MM.1S (cell line): ENCODE measurements around the gene NTRK3.

Experiments used
- DNase-seq: peaks from one replicate; pipeline ENCODE4 v3.0.0-alpha.2; 2015
- H2AFZ ChIP-seq: fragments of 300-600 bp; sonication (generic); 2 replicates; pipeline ENCODE4 v1.6.0; 2016; ENCODE audit warnings: antibody characterized with exemption, low read length
- H3F3A ChIP-seq: fragments of 300-600 bp; sonication (generic); 2 replicates; pipeline ENCODE4 v1.6.1; 2016; ENCODE audit warnings: mild to moderate bottlenecking, antibody characterized with exemption, low read length, moderate library complexity, mixed read lengths; ENCODE audit not compliant: insufficient read depth
- H3K27ac ChIP-seq: fragments of 300-600 bp; sonication (generic); 2 replicates; pipeline ENCODE4 v1.5.1; 2016; ENCODE audit warnings: mild to moderate bottlenecking, low read length
- H3K27me3 ChIP-seq: fragments of 300-600 bp; sonication (generic); replicated peaks from 2 replicates; pipeline ENCODE4 v1.6.0; 2016; ENCODE audit warnings: low read length; ENCODE audit not compliant: insufficient read depth
- H3K36me3 ChIP-seq: fragments of 300-600 bp; sonication (generic); replicated peaks from 2 replicates; pipeline ENCODE4 v1.6.1; 2016; ENCODE audit warnings: mild to moderate bottlenecking, low read length, mixed read lengths; ENCODE audit not compliant: insufficient read depth
- H3K4me1 ChIP-seq: fragments of 300-600 bp; sonication (generic); 2 replicates; pipeline ENCODE4 v1.6.1; 2016; ENCODE audit warnings: low read length, mixed read lengths
- H3K4me2 ChIP-seq: fragments of 300-600 bp; sonication (generic); 2 replicates; pipeline ENCODE4 v1.6.0; 2016; ENCODE audit warnings: low read depth, low read length
- H3K4me3 ChIP-seq: fragments of 300-600 bp; sonication (generic); 2 replicates; pipeline ENCODE4 v1.5.1; 2016; ENCODE audit warnings: low read length, mixed read lengths
- H3K79me2 ChIP-seq: fragments of 300-600 bp; sonication (generic); 2 replicates; pipeline ENCODE4 v1.6.1; 2016; ENCODE audit warnings: mixed run types, low read length, mixed read lengths
- H3K9ac ChIP-seq: fragments of 300-600 bp; sonication (generic); 2 replicates; pipeline ENCODE4 v1.6.1; 2016; ENCODE audit warnings: low read length, mixed read lengths
- H3K9me2 ChIP-seq: fragments of 300-600 bp; sonication (generic); replicated peaks from 2 replicates; pipeline ENCODE4 v1.6.1; 2016; ENCODE audit warnings: mild to moderate bottlenecking, low read length, mixed read lengths; ENCODE audit not compliant: insufficient read depth
- H3K9me3 ChIP-seq: fragments of 300-600 bp; sonication (generic); replicated peaks from 2 replicates; pipeline ENCODE4 v1.6.1; 2016; ENCODE audit warnings: mild to moderate bottlenecking, low read length, mixed read lengths; ENCODE audit not compliant: insufficient read depth
- H4K20me1 ChIP-seq: fragments of 300-600 bp; sonication (generic); 2 replicates; pipeline ENCODE4 v1.6.1; 2016; ENCODE audit warnings: mild to moderate bottlenecking, low read length, moderate library complexity, mixed read lengths; ENCODE audit not compliant: insufficient read depth
- EZH2 ChIP-seq: fragments of 300-600 bp; sonication (generic); optimal IDR thresholded peaks from 2 replicates; pipeline ENCODE3; 2017; ENCODE audit warnings: low read depth, mild to moderate bottlenecking, antibody characterized with exemption, low read length, mixed read lengths
- EZH2phosphoT487 ChIP-seq: fragments of 300-600 bp; sonication (generic); IDR thresholded peaks from 2 replicates; pipeline ENCODE4 v1.6.1; 2018; ENCODE audit warnings: antibody characterized with exemption, low read length
- TF ChIP-seq, protein P1 (sequence below): fragments of 300-600 bp; sonication (generic); IDR thresholded peaks from 2 replicates; pipeline ENCODE4 v1.5.1; 2016; ENCODE audit warnings: antibody characterized with exemption, low read length, mixed read lengths

NTRK3 gene

DNA sequence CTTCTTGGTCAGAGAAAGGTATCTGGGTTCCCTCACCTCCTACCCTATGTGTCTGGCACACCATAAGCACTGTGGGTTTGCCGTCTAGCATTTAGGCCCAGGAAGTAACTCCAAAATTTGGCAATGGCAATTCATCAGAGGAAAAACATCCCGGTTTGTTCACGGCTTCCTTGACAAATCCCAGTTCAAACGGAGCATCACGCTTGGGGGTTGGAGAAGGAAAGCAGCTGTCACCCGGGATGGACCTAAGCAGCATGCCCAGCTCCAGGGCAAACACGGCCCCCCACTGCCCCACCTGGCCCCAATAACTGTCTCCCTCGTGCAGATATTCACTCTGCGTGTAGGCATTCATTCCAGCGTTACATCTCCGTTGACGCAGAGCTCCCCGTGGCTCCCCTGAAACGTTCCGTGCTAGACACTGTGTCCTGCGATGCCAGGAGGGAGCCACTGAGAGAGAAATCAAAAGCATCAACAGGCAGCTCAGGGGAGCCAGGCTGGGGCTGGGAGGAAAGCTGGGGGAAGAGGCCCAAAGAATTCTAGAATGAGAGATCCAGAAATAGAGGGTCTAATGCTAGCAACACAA lies 41.4 kb downstream of the NTRK3 start:
- Histone ChIP-seq H2AFZ (no peak overlapping the region), H3K9me2 (no peaks in the 10 kb centered on the region), H3K4me1 (peaks cover 32% of the 10 kb centered on the region), H3K27ac (peak overlapping the region; percentile 1; the same call in 1 of the 2 replicates), H3K79me2 (no peaks in the 10 kb centered on the region), H3K9me3 (no peaks in the 10 kb centered on the region), H3F3A (no peaks in the 10 kb centered on the region), H3K9ac (no peak overlapping the region), H3K36me3 (no peaks in the 10 kb centered on the region), H4K20me1 (no peaks in the 10 kb centered on the region), H3K4me2 (peak overlapping the region; percentile 52; the same call in 1 of the 2 replicates), H3K27me3 (no peaks in the 10 kb centered on the region), H3K4me3 (no peak overlapping the region)
- no peak for TF ChIP-seq EZH2
- TF ChIP-seq EZH2phosphoT487, result no peak
- TF ChIP-seq, protein P1, sequence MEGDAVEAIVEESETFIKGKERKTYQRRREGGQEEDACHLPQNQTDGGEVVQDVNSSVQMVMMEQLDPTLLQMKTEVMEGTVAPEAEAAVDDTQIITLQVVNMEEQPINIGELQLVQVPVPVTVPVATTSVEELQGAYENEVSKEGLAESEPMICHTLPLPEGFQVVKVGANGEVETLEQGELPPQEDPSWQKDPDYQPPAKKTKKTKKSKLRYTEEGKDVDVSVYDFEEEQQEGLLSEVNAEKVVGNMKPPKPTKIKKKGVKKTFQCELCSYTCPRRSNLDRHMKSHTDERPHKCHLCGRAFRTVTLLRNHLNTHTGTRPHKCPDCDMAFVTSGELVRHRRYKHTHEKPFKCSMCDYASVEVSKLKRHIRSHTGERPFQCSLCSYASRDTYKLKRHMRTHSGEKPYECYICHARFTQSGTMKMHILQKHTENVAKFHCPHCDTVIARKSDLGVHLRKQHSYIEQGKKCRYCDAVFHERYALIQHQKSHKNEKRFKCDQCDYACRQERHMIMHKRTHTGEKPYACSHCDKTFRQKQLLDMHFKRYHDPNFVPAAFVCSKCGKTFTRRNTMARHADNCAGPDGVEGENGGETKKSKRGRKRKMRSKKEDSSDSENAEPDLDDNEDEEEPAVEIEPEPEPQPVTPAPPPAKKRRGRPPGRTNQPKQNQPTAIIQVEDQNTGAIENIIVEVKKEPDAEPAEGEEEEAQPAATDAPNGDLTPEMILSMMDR, result no peak
- DNase-seq, result no peak

DNA sequence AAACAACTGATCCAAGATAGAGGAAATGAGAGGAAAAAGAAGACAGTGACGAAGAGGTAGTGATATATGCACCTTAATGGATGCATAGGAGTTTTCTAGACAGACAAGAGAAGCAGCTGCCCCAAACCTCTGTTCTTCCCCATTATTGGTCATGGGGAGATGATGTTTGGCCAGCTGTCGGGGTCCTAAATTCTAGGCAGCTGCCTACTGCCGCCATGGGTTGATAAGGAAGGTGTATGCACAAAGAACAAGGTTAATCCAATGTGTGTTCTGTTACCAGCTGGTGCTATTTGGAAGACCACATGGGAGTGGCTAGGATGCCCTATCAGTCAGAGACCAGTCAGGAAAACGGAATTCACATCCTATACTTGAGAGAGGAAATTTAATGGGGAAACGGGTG lies 47.4 kb downstream of the NTRK3 start:
- H3K27me3 ChIP-seq, result no peaks in the 10 kb centered on the region
- H3K4me3 ChIP-seq, result no peak overlapping the region
- H3K79me2 ChIP-seq, result no peaks in the 10 kb centered on the region
- TF ChIP-seq EZH2 (no peak), EZH2phosphoT487 (no peak)
- TF ChIP-seq, protein P1, result no peak
- no peak overlapping the region for H3K4me2 ChIP-seq
- no peak overlapping the region for H2AFZ ChIP-seq
- no peak overlapping the region for H3K9ac ChIP-seq
- no peak for DNase-seq
- no peaks in the 10 kb centered on the region for H4K20me1 ChIP-seq
- no peak overlapping the region for H3K27ac ChIP-seq
- no peaks in the 10 kb centered on the region for H3K9me2 ChIP-seq
- no peaks in the 10 kb centered on the region for H3K4me1 ChIP-seq
- H3K36me3 ChIP-seq, result no peaks in the 10 kb centered on the region
- no peaks in the 10 kb centered on the region for H3F3A ChIP-seq
- no peaks in the 10 kb centered on the region for H3K9me3 ChIP-seq

DNA sequence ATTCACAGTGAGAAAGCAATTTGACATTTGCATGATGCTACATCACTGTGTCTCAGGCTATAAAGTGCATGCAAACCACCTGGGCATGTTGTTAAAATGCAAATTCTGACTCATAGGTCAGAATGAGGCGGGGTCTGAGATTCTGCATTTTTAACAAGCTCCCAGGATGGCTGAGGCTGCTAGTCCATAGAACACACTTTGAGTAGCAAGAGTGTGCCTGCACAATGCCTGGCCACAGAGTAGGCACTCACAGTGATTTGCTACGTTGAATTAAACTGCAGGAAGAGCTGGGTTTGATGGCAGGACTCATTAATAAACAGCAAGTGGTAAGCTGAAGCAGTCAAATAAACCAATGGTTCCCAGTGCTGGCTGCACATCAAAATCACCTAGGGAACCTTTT lies 48.1 kb downstream of the NTRK3 start:
- Histone ChIP-seq H3K27me3 (no peaks in the 10 kb centered on the region), H3F3A (no peaks in the 10 kb centered on the region), H2AFZ (no peak overlapping the region), H3K79me2 (no peaks in the 10 kb centered on the region), H4K20me1 (no peaks in the 10 kb centered on the region), H3K27ac (no peak overlapping the region), H3K4me2 (no peak overlapping the region), H3K9me3 (no peaks in the 10 kb centered on the region), H3K9ac (no peak overlapping the region), H3K36me3 (no peaks in the 10 kb centered on the region), H3K4me1 (no peaks in the 10 kb centered on the region), H3K4me3 (no peak overlapping the region), H3K9me2 (no peaks in the 10 kb centered on the region)
- no peak for DNase-seq
- no peak for TF ChIP-seq EZH2
- TF ChIP-seq, protein P1, result no peak
- no peak for TF ChIP-seq EZH2phosphoT487
